HG02852 (cell line): ENCODE measurements around the gene IPCEF1.

ENCODE experiments used
- ATAC-seq: cut with Tn5 transposase; IDR thresholded peaks from one replicate; pipeline ENCODE4 v1.9.1; 2021; ENCODE audit warnings: mild to moderate bottlenecking, moderate library complexity; ENCODE audit not compliant: unreplicated experiment

The IPCEF1 gene

GRCh38 chr6:154122195-154122925, 234.2 kb downstream of the IPCEF1 start:
- no peak for ATAC-seq

GRCh38 chr6:154117485-154117884, 239.1 kb downstream of the IPCEF1 start:
- ATAC-seq: no peak

GRCh38 chr6:154113392-154113791, 243.2 kb downstream of the IPCEF1 start:
- no peak for ATAC-seq

- no peak for ATAC-seq
These were observed 244.3 kb downstream of the IPCEF1 start for GRCh38 chr6:154112181-154112809.

- ATAC-seq: no peak
These were observed 245.6 kb downstream of the IPCEF1 start for GRCh38 chr6:154111025-154111424.

- ATAC-seq: no peak
These were observed 250.4 kb downstream of the IPCEF1 start for GRCh38 chr6:154106251-154106650.
